NK-92 (cell line): Measurements from ENCODE around the gene TATDN2.
"Not testable (repeated sequence)": the region's sequence is repeated elsewhere in the genome, so short reads cannot be mapped to it uniquely, and the experiment has no call there.

Experiments
- DNase-seq: peaks from one replicate; lab custom pipeline; 2025; ENCODE audit not compliant: unreplicated experiment; lab: John Stamatoyannopoulos, UW

TATDN2 gene

GRCh38 chr3:10289077-10289476 is 40.8 kb downstream of the TATDN2 start:
- DNase-seq = no peak

GRCh38 chr3:10289787-10290355 is 41.6 kb downstream of the TATDN2 start:
- no peak for DNase-seq

GRCh38 chr3:10290481-10291176 is 42.4 kb downstream of the TATDN2 start:
- no peak for DNase-seq

GRCh38 chr3:10291641-10292040 is 43.4 kb downstream of the TATDN2 start:
- DNase-seq = no peak

- no peak for DNase-seq
Observed at GRCh38 chr3:10292505-10293419, 44.5 kb downstream of the TATDN2 start, which contains the start of gene GHRL. Gene GHRL, minus strand, starts transcription at chr3:10292947. Its CDS starts 2,767 bp downstream, at chr3:10290180.

- DNase-seq = no peak
Observed at GRCh38 chr3:10294030-10294586, 45.8 kb downstream of the TATDN2 start.

- DNase-seq = not testable (repeated sequence)
Observed at GRCh38 chr3:10298064-10298463, 49.8 kb downstream of the TATDN2 start.

- no peak for DNase-seq
Observed at GRCh38 chr3:10299175-10299574, 50.9 kb downstream of the TATDN2 start.

GRCh38 chr3:10299679-10300078 is 51.4 kb downstream of the TATDN2 start:
- DNase-seq = no peak

GRCh38 chr3:10300087-10300486 is 51.8 kb downstream of the TATDN2 start:
- DNase-seq = no peak

- no peak for DNase-seq
Observed at GRCh38 chr3:10303105-10303504, 54.8 kb downstream of the TATDN2 start.

GRCh38 chr3:10303785-10304184 is 55.5 kb downstream of the TATDN2 start:
- DNase-seq = no peak

GRCh38 chr3:10304905-10305304 is 56.6 kb downstream of the TATDN2 start:
- DNase-seq = no peak

- no peak for DNase-seq
Observed at GRCh38 chr3:10305331-10305902, 57.2 kb downstream of the TATDN2 start.

GRCh38 chr3:10306156-10306555 is 57.9 kb downstream of the TATDN2 start:
- DNase-seq = no peak

GRCh38 chr3:10308678-10309077 is 60.4 kb downstream of the TATDN2 start:
- no peak for DNase-seq

- no peak for DNase-seq
Observed at GRCh38 chr3:10309736-10310135, 61.5 kb downstream of the TATDN2 start.

- DNase-seq = no peak
Observed at GRCh38 chr3:10310578-10310977, 62.3 kb downstream of the TATDN2 start.

- no peak for DNase-seq
Observed at GRCh38 chr3:10311710-10312109, 63.5 kb downstream of the TATDN2 start.

- DNase-seq = no peak
Observed at GRCh38 chr3:10312391-10312790, 64.1 kb downstream of the TATDN2 start.

- no peak for DNase-seq
Observed at GRCh38 chr3:10312861-10313260, 64.6 kb downstream of the TATDN2 start.
